Measurements from ENCODE around the gene PRDM12. TPM values are rescaled to one million over a fixed set of nuclear protein-coding genes. Genes with fewer than 3 reads are reported as not detected.

Gene PRDM12
- total RNA-seq, 2 donors from 2014 or later: not detected

- 84% methylated on average over 3 of the region's 3 CpGs for WGBS
- Histone ChIP-seq H3K9me3 (no peaks in the 10 kb centered on the region), H3K4me1 (replicated peaks) (no peaks in the 10 kb centered on the region), H3K27ac (no peak overlapping the region), H3K27me3 (replicated peaks; ENCODE audit: insufficient read depth) (no peaks in the 10 kb centered on the region), H3K4me3 (no peak overlapping the region), H3K36me3 (no peaks in the 10 kb centered on the region)
- DNase-seq (ENCODE audit: low spot score): no peak
- TF ChIP-seq POLR2A (IDR thresholded peaks at IDR 0.05): no peak
- TF ChIP-seq POLR2AphosphoS5 (IDR thresholded peaks at IDR 0.05): no peak
- no peak for TF ChIP-seq CTCF (IDR thresholded peaks at IDR 0.05)
- intact Hi-C loops (cut with DNase I): no loop called here
Measured at GRCh38 chr9:130718562-130718961, 54.2 kb downstream of the PRDM12 start.

DNA sequence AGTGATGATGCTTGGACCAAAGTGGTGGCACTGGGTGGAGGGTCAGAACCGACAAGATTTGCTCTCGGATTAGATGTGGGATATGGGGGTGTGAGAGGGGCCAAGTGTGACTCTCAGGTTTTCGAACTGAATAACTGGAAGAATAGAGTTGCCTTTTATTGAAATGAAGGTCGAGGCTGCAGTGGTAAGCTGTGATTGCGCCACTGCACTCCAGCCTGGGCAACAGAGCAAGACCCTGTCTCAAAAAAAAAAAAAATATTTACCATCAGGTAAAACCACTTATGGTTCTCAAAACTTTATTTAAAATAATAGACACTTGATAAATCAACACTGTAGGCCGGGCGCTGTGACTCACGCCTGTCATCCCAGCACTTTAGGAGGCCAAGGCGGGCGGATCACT lies 56.4 kb downstream of the PRDM12 start:
- no peak overlapping the region for H3K27ac ChIP-seq
- TF ChIP-seq POLR2A (IDR thresholded peaks at IDR 0.05): no peak
- TF ChIP-seq POLR2AphosphoS5 (IDR thresholded peaks at IDR 0.05): no peak
- TF ChIP-seq CTCF (IDR thresholded peaks at IDR 0.05): no peak
- H3K36me3 ChIP-seq: no peaks in the 10 kb centered on the region
- H3K27me3 ChIP-seq (replicated peaks; ENCODE audit: insufficient read depth): no peaks in the 10 kb centered on the region
- H3K4me1 ChIP-seq (replicated peaks): no peaks in the 10 kb centered on the region
- intact Hi-C loops (cut with DNase I): no loop called here
- no peaks in the 10 kb centered on the region for H3K9me3 ChIP-seq
- no peak overlapping the region for H3K4me3 ChIP-seq
- 97% methylated on average over 10 of the region's 10 CpGs for WGBS
- no peak for DNase-seq (ENCODE audit: low spot score)

DNA sequence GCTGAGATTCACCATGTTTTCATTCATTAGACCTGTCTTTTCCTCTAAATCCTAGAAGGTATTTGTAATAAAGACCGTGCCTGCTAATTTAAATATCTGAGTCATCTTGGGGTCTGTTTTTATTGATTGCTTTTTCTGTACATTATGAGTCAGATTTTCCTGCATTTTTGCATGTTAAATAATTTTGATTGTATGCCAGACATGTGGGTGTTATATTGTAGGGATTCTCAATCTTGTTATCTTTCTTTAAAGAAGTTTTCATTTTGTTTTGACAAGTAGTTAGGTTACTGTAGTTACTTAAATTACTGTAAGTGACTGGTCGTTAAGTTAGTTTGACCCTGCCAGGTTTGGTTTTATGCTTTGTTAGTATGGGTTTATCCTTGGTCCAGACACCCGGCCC lies 64.3 kb downstream of the PRDM12 start:
- WGBS: 71% methylated on average over 3 of the region's 3 CpGs
- H3K27me3 ChIP-seq (replicated peaks; ENCODE audit: insufficient read depth): no peaks in the 10 kb centered on the region
- no peak overlapping the region for H3K27ac ChIP-seq
- H3K4me1 ChIP-seq (replicated peaks): peaks cover 9% of the 10 kb centered on the region
- intact Hi-C loops (cut with DNase I): no loop called here
- no peak overlapping the region for H3K4me3 ChIP-seq
- TF ChIP-seq POLR2AphosphoS5 (IDR thresholded peaks at IDR 0.05) (no peak), CTCF (IDR thresholded peaks at IDR 0.05) (no peak)
- no peaks in the 10 kb centered on the region for H3K36me3 ChIP-seq
- H3K9me3 ChIP-seq: no peaks in the 10 kb centered on the region
- no peak for DNase-seq (ENCODE audit: low spot score)

DNA sequence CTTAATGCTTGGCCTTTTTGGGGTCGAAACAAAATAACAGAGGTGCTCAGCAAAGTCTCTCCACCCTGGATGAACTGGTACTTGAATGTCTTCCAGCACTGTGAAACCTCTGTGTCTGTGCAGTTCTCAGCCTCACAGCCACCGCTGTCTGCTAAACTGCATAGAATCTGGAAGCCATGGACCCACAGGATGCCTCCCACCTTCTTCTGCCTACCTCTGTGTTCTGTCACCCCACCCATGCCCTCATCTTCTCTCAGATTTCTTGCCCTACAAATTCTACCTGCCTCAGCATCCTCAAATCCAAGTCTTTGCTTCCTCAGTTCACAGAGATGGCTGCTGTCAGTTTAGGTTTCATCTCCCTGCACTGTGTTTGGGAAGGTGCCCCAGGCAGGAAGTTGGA lies 64.8 kb downstream of the PRDM12 start:
- WGBS: 95% methylated on average over 2 of the region's 2 CpGs
- intact Hi-C loops (cut with DNase I): no loop called here

More for the DNA sequence above, 64.8 kb downstream of the PRDM12 start:
- Histone ChIP-seq H3K4me3 (no peak overlapping the region), H3K27ac (no peak overlapping the region), H3K9me3 (no peaks in the 10 kb centered on the region), H3K4me1 (replicated peaks) (peaks cover 9% of the 10 kb centered on the region), H3K36me3 (no peaks in the 10 kb centered on the region), H3K27me3 (replicated peaks; ENCODE audit: insufficient read depth) (no peaks in the 10 kb centered on the region)
- no peak for TF ChIP-seq POLR2AphosphoS5 (IDR thresholded peaks at IDR 0.05)
- no peak for TF ChIP-seq CTCF (IDR thresholded peaks at IDR 0.05)
- no peak for TF ChIP-seq POLR2A (IDR thresholded peaks at IDR 0.05)
- no peak for DNase-seq (ENCODE audit: low spot score)
